ENCODE results near the gene CES4A.
"Not testable (repeated sequence)": the region's sequence is repeated elsewhere in the genome, so short reads cannot be mapped to it uniquely, and the experiment has no call there.

CES4A gene

GRCh38 chr16:66958857-66959703, 29.3 kb upstream of the CES4A start:
- no peak for FAIRE-seq

GRCh38 chr16:66959704-66960161, 28.7 kb upstream of the CES4A start:
- no peak for FAIRE-seq

GRCh38 chr16:66960270-66960669, 28.1 kb upstream of the CES4A start:
- no peak for FAIRE-seq

DNA sequence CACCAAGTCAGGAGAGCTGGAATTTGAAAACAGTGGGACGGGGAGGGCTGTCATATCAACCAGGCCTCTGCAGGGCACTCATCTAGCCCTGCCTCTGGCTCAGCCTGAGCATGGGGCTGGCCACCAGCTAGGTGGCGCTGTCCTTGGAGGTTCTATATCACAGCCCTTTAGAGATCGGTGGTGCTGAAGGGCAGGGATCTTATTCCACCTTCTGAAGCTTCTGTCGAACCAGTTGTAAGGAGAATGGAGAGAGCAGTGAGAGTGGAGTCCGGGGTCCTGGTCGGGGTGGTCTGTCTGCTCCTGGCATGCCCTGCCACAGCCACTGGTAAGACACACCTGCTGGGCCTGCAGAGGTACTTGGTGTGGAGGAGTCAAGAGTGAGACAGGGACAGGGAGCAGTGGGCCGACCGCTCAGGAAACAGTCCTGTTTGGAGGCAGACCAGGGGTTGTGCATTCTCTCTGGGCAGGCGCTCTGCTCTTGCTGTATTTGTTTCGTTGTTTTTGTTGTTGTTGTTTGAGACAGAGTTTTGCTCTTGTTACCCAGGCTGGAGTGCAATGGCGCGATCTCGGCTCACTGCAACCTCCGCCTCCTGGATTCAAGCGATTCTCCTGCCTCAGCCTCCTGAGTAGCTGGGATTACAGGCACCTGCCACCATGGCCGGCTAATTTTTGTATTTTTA, 27.2 kb upstream of the CES4A start, which contains the start of gene CES3:
Gene CES3, plus strand, starts transcription at position 202 of the 680 bp plus-strand sequence. Its CDS starts 42 bp downstream, at position 244.
- FAIRE-seq, result no peak

DNA sequence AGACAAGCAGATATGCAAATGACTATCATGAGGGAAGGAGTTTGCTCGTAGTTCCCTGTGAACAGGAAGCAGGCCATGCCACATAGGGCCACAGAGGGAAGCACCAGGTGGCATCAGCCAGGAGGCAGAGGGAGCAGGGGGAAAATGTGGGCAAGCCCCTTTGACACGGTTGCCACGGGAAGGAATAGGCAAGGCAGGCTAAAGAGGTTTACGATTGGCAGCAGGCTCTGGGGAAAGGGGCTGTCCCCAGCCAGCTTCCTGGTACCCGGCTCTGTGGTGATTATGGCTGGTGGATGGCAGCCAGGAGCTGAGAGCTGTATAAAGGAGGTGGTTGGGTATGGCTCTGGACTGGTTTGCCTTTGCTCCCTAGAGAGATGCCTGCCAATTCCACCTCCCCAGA, 26.5 kb upstream of the CES4A start:
- FAIRE-seq, result no peak

DNA sequence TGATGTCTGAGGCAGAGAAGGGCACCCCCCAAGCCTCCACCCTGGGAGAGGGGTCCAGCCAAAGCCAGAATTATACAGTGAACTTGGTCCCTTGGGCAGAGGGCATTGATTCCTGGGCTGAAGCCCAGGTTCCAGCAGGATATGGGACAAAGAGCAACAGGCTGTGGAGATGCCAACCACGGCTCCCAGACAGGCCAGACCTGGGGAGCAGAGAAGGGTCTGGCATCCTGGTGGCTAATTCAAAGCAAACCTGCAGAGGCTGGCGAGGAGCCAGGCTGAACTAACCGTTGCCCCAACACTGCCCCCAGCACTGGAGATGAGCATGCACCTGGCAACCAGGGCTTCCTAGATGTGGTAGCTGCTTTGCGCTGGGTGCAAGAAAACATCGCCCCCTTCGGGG, 24.3 kb upstream of the CES4A start:
- no peak for FAIRE-seq

GRCh38 chr16:66968847-66969246, 19.5 kb upstream of the CES4A start:
- FAIRE-seq, result no peak

GRCh38 chr16:66970775-66971720, 17.3 kb upstream of the CES4A start:
- no peak for FAIRE-seq

DNA sequence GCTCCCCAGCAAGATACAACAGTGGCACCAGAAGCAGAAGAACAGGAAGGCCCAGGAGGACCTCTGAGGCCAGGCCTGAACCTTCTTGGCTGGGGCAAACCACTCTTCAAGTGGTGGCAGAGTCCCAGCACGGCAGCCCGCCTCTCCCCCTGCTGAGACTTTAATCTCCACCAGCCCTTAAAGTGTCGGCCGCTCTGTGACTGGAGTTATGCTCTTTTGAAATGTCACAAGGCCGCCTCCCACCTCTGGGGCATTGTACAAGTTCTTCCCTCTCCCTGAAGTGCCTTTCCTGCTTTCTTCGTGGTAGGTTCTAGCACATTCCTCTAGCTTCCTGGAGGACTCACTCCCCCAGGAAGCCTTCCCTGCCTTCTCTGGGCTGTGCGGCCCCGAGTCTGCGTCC, 15.4 kb upstream of the CES4A start:
- FAIRE-seq, result no peak

- no peak for FAIRE-seq
Measured at GRCh38 chr16:66973716-66974115, 14.7 kb upstream of the CES4A start.

- not testable (repeated sequence) for FAIRE-seq
Measured at GRCh38 chr16:66974156-66974931, 14.0 kb upstream of the CES4A start.

DNA sequence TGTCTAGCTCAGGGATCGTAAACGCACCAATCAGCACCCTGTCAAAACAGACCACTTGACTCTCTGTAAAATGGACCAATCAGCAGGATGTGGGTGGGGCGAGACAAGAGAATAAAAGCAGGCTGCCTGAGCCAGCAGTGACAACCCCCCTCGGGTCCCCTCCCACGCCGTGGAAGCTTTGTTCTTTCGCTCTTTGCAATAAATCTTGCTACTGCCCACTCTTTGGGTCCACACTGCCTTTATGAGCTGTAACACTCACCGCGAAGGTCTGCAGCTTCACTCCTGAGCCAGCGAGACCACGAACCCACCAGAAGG, 13.5 kb upstream of the CES4A start:
- FAIRE-seq, result not testable (repeated sequence)

DNA sequence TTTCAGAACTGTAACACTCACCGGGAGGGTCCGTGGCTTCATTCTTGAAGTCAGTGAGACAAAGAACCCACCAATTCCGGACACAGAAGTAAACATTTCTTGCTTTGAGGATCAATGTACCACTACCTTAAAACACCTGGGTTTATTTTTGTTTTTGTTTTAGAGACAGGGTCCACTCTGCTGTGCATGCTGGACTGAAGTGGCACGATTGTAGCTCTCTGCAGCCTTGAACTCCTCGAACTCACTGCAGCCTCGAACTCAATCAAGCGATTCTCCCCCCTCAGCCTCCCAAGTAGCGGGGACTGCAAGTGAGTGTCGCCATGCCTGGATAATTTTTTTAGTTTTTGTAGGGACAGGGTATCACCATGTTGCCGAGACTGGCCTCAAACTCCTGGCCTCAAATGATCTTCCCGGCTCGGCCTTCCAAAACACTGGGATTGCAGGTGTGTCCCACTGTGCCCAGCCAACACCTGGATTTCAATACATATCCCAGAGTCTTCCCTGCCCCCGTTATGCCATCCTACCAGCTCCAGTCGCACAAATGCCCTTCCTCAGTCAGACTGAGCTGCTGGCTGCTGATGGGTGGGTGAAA, 13.0 kb upstream of the CES4A start:
- no peak for FAIRE-seq

GRCh38 chr16:66976746-66977145, 11.6 kb upstream of the CES4A start:
- no peak for FAIRE-seq

DNA sequence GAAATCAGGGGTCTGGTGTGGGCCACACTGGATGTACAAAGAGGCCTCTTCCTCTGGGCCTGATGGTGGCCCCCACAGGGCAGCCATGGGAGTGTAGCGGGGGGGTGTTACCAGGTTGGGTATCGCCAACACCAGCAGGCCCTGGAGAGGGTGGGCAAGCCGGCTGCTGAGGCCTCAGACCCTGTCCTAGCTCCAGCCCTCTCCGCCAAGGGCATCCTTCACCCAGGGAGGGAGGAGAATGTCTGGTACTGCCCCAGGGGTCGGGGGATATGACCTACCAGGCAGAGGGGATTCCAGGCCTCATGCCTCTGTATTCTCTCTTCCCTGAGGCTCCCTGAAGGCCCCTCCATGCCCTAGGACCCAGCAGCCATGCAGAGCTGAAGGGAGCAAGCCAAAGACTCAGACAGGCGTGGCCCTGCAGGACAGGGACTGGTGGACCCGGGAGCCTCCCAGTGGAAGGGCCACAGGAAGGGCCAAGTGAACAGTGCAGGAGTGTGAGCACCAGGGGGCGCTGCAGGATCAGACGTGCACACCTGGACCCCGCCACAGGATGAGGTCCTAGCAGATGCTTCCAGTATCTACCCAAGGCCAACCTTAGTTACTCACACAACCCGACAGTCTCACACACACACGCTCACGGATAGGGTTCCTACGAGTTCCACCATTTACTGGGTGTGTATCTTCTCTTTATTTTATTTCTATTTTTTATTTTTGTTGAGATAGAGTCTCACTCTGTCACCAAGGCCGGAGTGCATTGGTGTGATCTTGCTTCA, 10.9 kb upstream of the CES4A start:
- no peak for FAIRE-seq

DNA sequence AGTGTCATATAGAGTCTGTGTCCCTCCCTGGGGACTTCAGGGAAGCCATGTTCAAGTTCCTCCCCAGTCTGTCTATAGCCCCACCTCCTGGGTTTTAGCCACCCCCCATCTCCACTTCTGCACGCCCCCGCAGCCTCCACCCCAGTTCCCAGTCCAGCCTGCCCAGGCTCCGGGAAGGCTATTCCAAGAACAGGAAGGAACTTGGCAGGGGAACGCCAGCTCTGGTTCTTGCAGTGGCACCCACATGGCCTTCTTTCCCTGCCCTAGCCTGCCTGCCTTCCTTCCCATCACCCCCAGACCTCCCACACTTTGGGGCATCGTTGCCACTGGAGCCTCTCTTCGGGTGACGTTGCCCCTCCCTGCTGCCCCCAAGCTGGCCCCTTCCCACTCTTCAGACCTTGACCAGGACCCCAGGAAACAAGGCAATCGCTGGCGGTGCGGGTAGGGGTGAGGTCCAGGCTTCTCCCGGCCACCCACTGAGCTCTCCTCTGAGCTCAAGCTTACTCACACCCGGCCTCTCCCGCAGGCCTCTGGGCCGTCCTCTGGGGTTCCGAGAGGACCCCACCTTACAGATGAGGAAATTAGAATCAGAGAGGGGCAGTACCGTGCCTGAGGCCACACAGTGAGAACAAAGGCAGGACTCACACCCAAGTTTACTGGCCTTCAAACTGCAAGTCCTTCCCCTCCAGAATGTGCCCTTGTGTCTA, 9.2 kb upstream of the CES4A start:
- FAIRE-seq, result no peak

- no peak for FAIRE-seq
Measured at GRCh38 chr16:66983033-66983432, 5.4 kb upstream of the CES4A start.

DNA sequence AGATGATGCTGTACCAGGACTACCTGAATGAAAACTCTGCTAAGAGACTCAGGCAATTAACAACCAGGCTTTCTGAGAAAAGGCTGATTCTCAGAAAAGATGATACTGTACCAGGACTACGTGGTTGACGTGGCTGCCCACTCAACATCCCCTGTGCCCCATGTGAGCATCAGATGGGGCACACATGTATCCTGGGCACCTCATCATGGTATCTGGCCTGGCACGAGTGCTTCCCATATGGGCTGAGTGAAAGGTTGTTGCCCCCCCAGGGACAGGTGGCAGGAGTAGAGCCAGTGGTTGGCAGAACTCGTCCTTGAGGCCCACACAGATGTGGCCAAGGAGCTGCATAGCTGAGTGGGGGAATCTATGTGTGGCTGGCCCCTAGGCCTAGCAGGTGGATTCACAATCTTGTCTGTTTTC, 3.5 kb upstream of the CES4A start:
- FAIRE-seq, result no peak

- FAIRE-seq, result no peak
Measured at GRCh38 chr16:66986559-66986958, 1.8 kb upstream of the CES4A start.

DNA sequence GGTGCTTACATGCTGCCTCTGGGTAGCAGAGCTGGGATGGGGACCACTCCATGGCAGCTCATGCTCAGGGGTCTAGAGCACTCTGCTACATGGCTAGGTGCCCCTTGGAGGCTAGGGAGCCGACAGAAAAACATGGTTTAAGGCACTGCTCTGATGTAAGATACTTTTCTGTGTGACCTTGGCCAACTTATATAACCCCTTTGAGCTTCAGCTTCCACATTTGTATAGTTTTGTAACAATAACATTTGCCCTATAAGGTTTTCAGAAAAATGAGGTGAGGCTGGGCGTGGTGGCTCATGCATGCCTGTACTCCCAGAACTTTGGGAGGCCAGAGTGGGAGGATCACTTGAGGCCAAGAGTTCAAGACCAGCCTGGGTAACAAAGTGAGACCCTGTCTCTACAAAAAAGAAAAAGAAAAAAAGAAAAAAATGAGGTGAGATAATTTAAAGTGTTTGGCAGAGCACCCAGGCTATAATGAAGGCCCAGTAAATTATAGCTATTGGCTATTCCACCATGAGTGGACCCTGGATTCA, 3.2 kb downstream of the CES4A start:
- FAIRE-seq, result no peak

Data from islet of Langerhans (tissue), 1 donor.